ENCODE results near the gene FRMD4A.

- TF ChIP-seq CTCF (IDR thresholded peaks at IDR 0.05) (no peak), POLR2A (IDR thresholded peaks at IDR 0.05) (no peak)
Observed at GRCh38 chr10:13693783-13694700, 636.7 kb downstream of the FRMD4A start.
